ENCODE data around the gene CYP51A1.
"Not testable (repeated sequence)": the region's sequence is repeated elsewhere in the genome, so short reads cannot be mapped to it uniquely, and the experiment has no call there.

The CYP51A1 gene

DNA sequence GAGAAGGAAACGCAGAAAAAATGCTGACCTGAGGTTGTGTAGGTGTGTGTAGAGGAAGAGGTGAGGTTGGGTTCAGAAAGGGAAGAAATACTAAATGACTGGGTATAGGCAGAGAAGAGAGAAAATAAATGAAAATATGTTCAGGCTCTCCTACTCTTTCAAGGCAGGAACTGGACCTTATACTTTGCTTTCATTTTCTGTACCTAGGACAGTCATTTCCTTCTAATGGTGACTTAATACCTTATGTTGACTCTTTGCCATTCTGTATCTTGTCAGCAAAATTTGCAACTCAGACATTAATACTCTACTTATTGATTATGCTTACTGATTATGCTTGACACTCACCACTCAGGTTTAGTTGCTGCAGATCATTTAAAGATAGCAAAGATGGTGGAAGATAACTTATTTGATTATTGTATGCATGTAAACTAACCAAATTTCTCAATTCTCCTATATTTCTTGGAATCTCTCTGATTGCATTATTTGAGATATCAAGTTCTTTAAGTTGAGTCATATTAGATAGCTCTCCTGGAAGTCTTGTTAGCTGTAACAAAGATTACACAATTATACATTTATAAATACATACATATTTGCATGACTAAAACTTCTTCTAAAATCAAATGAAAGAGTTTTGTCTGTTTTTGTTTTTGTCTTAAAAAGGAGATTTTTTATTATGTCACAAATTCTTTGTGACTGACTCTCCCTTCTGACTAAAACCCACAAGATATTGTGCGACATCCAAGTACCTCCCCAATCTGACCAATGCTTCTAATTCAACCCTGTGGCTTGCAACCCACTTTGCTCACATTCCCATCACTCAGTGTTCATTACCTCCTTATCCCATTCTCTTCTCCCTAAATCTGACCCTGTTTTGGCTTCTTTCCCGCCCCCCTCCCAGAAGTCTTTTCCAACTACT, 24.6 kb upstream of the CYP51A1 start:
- no peak overlapping the region for H3K4me3 ChIP-seq (ENCODE audit: low read depth, low read length)
- TF ChIP-seq, protein P1, sequence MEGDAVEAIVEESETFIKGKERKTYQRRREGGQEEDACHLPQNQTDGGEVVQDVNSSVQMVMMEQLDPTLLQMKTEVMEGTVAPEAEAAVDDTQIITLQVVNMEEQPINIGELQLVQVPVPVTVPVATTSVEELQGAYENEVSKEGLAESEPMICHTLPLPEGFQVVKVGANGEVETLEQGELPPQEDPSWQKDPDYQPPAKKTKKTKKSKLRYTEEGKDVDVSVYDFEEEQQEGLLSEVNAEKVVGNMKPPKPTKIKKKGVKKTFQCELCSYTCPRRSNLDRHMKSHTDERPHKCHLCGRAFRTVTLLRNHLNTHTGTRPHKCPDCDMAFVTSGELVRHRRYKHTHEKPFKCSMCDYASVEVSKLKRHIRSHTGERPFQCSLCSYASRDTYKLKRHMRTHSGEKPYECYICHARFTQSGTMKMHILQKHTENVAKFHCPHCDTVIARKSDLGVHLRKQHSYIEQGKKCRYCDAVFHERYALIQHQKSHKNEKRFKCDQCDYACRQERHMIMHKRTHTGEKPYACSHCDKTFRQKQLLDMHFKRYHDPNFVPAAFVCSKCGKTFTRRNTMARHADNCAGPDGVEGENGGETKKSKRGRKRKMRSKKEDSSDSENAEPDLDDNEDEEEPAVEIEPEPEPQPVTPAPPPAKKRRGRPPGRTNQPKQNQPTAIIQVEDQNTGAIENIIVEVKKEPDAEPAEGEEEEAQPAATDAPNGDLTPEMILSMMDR (IDR thresholded peaks at IDR 0.05; ENCODE audit: low read depth, low read length, missing control alignments), result no peak
- no peaks in the 10 kb centered on the region for H3K27me3 ChIP-seq (replicated peaks)
- H3K27ac ChIP-seq, result peak overlapping the region; percentile 13
- no peaks in the 10 kb centered on the region for H3K36me3 ChIP-seq (replicated peaks)
- in situ Hi-C loops (cut with HindIII; ENCODE audit: low pct_ligation_motif_present, low sequenced_read_pairs), result no loop called here
- peak; percentile 65 for DNase-seq

DNA sequence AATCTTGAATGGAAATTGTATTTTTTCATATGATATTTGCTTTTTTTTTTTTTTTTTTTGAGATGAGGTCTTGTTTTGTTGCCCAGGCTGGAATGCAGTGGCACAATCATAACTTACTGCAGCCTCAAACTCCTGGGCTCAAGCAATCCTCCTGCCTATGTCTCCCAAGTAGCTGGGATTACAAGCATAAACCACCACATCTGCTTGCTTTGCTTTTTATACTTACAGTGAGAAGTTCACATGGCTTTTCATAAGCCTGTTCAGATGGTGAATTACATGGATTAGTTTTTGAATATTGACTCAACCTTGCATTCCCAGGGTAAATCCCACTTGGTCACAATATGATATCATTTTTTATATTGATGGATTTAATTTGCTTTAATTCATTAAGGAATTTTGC, 22.7 kb upstream of the CYP51A1 start:
- Histone ChIP-seq H3K27ac (no peak overlapping the region), H3K4me3 (ENCODE audit: low read depth, low read length) (no peak overlapping the region), H3K36me3 (replicated peaks) (no peaks in the 10 kb centered on the region), H3K27me3 (replicated peaks) (no peaks in the 10 kb centered on the region)
- in situ Hi-C loops (cut with HindIII; ENCODE audit: low pct_ligation_motif_present, low sequenced_read_pairs), result no loop called here
- DNase-seq, result no peak
- TF ChIP-seq, protein P1 (IDR thresholded peaks at IDR 0.05; ENCODE audit: low read depth, low read length, missing control alignments), result no peak

DNA sequence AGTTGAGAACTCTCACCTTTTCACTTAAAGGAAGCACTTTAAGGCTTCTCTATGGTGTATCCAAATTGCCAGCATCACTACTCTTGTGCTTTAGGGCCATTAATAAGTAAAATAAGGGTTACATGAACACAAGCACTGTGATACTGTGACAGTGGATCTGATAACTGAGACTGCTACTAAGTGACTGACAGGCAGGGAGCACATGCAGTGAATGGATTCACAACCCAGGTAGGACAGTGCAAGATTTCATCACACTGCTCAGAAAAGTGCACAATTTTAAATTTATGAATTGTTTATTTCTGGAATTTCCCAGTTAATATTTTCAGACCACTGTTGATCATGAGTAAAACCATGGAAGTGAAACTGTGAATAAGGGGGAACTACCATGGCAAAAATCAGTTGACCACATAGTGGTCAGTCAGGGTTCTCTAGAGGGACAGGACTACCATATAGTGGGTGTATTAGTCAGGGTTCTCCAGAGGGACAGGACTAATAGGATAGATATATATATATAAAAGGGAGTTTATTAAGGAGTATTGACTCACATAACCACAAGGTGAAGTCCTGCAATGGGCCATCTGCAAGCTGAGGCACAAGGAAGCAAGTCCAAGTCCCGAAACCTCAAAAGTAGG, 20.9 kb upstream of the CYP51A1 start:
- in situ Hi-C loops (cut with HindIII; ENCODE audit: low pct_ligation_motif_present, low sequenced_read_pairs), result no loop called here
- Histone ChIP-seq H3K36me3 (replicated peaks) (no peaks in the 10 kb centered on the region), H3K27ac (no peak overlapping the region), H3K27me3 (replicated peaks) (no peaks in the 10 kb centered on the region), H3K4me3 (ENCODE audit: low read depth, low read length) (no peak overlapping the region)
- DNase-seq, result no peak
- TF ChIP-seq, protein P1 (IDR thresholded peaks at IDR 0.05; ENCODE audit: low read depth, low read length, missing control alignments), result no peak

DNA sequence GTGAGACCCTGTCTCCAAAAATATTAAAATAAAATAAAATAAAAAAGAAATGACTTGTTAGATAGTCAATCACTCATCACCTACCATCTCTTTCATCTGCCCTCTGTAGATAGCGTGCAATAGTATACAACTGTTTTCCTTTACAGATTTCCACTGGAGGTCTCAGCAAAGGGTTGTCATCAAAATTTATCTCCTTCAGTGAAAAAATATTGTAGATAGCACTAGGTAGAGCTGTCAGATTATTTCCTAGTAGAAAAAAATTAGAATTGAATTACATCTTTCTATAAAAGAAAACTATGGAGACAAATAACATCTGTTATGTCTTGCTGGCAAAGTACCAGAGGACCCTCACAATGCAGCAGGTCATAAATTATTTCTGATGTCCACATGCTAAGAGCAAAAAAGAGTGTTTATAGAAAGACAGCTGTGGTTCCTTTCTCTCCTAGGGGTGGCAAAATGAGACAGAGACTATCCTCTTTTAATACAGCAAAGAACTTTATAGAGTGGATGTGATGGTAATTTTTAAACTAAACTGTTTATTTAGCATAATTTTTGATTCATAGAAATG, 16.3 kb upstream of the CYP51A1 start:
- H3K27ac ChIP-seq, result no peak overlapping the region
- DNase-seq, result no peak
- no peaks in the 10 kb centered on the region for H3K27me3 ChIP-seq (replicated peaks)
- TF ChIP-seq, protein P1 (IDR thresholded peaks at IDR 0.05; ENCODE audit: low read depth, low read length, missing control alignments), result no peak
- in situ Hi-C loops (cut with HindIII; ENCODE audit: low pct_ligation_motif_present, low sequenced_read_pairs), result no loop called here
- no peaks in the 10 kb centered on the region for H3K36me3 ChIP-seq (replicated peaks)
- H3K4me3 ChIP-seq (ENCODE audit: low read depth, low read length), result no peak overlapping the region

DNA sequence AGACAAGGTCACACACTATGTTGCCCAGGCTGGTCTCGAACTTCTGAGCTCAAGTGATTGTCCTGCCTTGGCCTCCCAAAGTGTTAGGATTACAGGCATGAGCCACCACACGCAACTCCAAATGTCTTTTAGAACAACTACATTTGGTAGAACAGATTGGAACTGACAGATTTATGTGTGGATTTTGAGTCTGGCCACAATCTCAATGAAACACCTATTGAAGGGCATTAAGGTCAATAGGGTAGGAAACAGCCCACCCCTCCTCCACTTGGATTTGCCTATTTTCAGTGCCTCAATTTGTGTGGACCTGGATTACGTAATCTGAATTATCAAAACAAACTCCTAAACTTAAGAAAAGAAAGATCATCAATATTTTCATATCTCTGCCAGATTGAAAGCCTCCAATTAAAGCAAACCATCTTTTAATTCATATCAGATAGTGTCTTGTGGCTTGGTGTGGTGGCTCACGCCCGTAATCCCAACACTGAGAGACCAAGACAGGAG, 15.5 kb upstream of the CYP51A1 start:
- no peak for DNase-seq
- H3K36me3 ChIP-seq (replicated peaks), result no peaks in the 10 kb centered on the region
- in situ Hi-C loops (cut with HindIII; ENCODE audit: low pct_ligation_motif_present, low sequenced_read_pairs), result no loop called here
- no peak overlapping the region for H3K4me3 ChIP-seq (ENCODE audit: low read depth, low read length)
- H3K27me3 ChIP-seq (replicated peaks), result no peaks in the 10 kb centered on the region
- TF ChIP-seq, protein P1 (IDR thresholded peaks at IDR 0.05; ENCODE audit: low read depth, low read length, missing control alignments), result no peak
- no peak overlapping the region for H3K27ac ChIP-seq

DNA sequence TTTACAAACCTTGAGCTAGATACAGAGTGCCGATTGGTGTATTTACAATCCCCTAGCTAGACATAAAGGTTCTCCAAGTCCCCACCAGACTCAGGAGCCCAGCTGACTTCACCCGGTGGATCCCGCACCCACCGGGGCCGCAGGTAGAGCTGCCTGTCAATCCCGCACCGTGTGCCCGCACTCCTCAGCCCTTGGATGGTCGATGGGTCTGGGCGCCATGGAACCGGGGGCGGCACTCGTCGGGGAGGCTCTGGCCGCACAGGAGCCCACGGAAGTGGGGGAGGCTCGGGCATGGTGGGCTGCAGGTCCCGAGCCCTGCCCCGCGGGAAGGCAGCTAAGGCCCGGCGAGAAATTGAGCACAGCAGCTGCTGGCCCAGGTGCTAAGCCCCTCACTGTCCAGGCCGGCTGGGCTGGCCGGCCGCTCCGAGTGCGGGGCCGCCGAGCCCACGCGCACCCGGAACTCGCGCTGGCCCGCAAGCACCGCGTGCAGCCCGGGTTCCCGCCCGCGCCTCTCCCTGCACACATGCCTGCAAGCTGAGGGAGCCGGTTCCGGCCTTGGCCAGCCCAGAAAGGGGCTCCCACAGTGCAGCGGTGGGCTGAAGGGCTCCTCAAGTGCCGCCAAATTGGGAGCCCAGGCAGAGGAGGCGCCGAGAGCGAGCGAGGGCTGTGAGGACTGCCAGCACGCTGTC, 9.1 kb upstream of the CYP51A1 start:
- H3K27ac ChIP-seq; in situ Hi-C loops (cut with HindIII; ENCODE audit: low pct_ligation_motif_present, low sequenced_read_pairs): not testable (repeated sequence)

DNA sequence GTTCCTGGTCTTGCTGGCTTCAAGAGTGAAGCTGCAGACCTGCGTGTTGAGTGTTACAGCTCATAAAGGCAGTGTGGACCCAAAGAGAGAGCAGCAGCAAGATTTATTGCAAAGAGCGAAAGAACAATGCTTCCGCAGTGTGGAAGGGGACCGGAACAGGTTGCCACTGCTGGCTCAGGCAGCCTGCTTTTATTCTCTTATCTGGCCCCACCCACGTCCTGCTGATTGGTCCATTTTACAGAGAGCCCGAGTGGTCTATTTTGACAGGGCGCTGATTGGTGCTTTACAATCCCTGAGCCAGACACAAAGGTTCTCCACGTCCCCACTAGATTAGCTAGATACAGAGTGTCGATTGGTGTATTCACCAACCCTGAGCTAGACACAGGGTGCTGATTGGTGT, 8.5 kb upstream of the CYP51A1 start:
- in situ Hi-C loops (cut with HindIII; ENCODE audit: low pct_ligation_motif_present, low sequenced_read_pairs); DNase-seq; H3K27me3 ChIP-seq (replicated peaks): not testable (repeated sequence)

More for the DNA sequence above, 9.1 kb upstream of the CYP51A1 start:
- not testable (repeated sequence) for DNase-seq; H3K27me3 ChIP-seq (replicated peaks); H3K36me3 ChIP-seq (replicated peaks); H3K4me3 ChIP-seq (ENCODE audit: low read depth, low read length)

More for the DNA sequence above, 8.5 kb upstream of the CYP51A1 start:
- H3K27ac ChIP-seq; H3K36me3 ChIP-seq (replicated peaks); H3K4me3 ChIP-seq (ENCODE audit: low read depth, low read length): not testable (repeated sequence)
